Measurements from ENCODE around the gene ALLC.
A peak's percentile ranks its signal among the peaks of the same experiment; 100 is the strongest.

ALLC gene

DNA sequence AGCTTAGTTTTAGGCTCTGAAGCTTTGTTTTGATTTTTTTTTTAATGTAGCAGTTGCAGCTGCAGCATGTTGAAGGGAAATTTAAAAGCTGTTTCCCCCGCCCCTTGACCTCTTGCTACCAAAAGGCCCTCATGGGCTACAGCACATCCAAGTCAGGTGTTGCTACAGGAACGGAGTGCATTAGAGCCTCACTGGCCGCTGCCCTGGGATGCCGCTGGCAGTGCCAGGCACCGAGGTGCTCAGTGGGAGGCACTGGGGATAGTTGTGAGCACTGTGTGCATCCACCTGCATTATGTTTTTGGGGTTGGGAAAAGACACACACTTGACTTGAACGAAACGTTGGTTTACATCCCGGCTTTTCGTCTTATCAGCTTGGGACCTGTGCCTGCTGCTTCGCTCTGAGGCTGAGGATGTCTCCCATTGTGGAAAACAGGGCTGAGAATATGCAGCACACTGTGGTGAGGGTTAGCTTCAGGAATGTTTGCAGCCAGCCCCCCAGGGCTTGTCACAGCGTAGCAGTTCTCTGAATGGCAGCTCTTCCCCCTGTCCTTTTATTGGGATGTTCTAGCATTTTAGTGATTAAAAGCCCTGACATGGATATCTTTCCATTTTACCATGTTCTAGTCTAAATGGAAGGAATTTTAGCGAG, 69.5 kb downstream of the ALLC start:
- no peak for DNase-seq

DNA sequence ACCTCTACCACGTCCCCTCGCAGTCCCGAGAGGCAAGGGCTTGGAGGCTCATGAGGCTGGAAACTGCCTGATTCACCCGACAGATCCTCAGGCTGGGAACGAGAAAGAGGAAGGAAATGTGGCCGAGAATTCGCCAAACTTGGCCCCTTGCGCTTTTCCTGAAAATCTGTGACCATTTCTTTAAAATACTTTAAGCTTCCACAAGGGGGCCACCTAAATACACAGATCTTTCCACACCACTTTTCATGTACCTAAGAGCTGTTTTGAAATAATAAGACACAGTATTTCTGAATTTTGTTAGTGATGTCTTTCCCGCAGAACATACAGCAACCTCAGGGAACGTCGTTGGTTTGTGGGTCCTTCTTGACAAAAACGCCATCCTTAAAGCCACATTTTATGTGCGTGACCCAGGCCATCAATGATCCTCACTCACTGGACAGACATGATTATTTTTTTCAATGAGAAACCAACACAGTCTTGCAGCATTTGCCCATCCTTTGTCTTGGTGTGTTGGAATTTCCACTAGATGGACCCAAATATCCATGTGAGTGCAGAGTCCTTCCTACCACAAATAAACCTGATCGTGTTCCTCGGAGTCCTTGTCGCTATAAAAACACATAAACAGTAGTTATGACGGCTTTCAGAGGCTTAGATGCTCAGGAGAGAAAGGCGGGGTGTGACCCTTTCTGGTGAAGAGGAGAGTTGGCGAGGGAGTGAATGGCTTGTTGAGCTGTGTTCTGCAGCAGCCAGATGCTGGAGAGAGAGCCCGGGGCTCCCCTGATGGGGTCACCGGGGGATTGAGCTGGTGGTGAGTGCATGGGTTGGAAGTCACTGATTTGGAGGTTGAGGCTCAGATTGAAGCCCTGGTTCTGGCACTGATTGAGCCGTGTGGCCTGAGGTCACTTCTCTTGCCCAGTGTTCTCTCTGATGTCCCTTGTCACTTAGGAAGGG, 70.4 kb downstream of the ALLC start:
- peak; percentile 54 for DNase-seq

DNA sequence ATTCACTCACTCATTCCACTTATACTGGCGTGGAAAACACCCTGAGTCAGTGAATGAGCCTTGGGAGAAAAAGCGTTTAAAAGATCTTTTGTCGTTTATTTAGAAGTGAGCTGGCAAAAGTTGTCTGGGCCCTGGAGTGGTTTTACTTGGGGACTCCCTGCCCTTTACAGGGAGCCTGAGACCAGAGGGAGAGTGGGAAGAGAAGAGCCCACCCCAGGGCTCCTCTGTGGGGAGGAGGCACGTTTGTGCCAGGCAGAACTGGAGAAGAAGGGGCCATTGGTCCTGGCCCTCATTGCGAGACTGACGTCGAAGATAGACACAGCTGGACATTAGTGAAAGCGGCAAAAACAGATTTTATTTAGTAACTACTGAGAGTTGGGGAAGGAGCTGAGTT, 71.1 kb downstream of the ALLC start:
- DNase-seq = no peak

DNA sequence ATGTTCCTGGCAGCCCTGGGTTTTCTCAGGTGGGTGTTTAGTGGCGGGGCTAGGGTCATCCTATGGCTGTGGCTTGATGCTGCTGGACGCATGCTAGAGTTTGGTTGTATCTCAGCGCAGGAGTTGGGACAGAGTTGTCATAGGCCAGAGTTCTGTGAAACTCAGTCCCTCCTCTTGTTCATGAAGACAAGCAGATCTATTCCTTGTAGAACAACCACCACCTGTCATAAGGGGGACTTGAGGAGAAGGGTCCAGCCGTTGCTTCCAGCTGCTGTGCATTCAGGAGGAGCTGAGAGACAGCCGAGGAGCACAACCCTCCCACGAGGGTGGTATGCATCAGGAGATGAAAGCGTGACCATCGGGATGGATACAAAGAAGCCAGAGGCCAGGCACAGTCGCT, 71.8 kb downstream of the ALLC start:
- DNase-seq = no peak

GRCh38 chr2:3730646-3731045, 72.6 kb downstream of the ALLC start:
- no peak for DNase-seq

DNA sequence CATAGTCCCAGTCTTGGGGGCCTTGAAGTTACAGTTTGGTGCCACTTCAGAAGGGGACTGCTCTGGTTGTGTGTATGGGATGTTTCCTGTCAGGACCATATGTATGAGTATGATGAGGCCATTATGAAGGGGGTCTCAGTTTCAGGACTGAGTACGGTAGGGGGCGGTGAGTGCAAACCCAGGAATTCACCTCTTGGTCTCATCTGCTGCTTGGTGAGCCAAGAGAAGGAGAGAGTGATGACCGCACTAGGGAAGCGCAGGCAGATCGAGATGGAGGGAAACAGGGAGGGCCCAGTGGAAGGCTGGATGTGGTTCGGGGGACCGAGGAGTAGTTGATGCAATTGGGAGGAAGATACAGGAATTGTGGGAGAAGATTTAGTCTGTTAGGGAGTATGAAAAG, 73.8 kb downstream of the ALLC start:
- DNase-seq = no peak

GRCh38 chr2:3736112-3736511, 78.1 kb downstream of the ALLC start:
- no peak for DNase-seq

GRCh38 chr2:3737128-3737527, 79.1 kb downstream of the ALLC start:
- DNase-seq = no peak

DNA sequence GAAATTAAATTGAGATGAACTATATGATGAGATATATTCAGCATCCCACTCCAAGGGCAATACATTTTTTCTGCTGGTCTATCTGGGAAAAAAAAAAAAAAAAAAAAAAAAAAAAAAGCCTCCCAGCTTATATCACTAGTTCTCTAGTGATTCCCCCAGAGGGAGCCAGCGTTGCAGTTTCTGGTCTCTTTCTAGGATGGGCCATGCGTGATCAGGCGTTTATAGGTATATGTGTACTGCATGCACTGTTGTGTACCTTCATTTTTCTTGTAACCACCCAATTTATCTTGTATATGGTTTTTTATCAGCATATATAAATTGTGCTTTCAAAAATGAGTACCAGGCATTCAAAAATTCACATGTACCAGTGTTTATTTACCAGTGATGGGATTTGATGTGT, 80.5 kb downstream of the ALLC start:
- no peak for DNase-seq

- DNase-seq = no peak
These were observed 81.3 kb downstream of the ALLC start for GRCh38 chr2:3739313-3739712.

DNA sequence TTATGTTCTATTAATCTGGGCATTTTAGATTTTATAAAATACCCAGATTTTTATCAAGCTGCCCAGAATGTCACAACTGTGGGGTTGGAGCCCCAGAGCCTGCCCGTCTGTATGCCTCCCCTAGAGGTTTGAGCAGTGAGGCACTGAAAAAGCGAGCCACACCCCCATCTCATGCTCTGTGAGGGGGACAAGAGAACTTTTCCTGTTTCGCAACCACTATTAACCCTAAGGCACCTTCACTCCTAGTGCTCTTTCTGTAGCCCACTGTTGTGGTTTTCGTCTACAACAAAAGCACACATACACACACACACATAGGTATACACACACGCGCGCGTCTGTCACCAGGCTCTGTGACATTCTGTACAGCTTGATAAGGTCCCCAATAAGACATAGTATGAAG, 83.4 kb downstream of the ALLC start:
- no peak for DNase-seq

DNA sequence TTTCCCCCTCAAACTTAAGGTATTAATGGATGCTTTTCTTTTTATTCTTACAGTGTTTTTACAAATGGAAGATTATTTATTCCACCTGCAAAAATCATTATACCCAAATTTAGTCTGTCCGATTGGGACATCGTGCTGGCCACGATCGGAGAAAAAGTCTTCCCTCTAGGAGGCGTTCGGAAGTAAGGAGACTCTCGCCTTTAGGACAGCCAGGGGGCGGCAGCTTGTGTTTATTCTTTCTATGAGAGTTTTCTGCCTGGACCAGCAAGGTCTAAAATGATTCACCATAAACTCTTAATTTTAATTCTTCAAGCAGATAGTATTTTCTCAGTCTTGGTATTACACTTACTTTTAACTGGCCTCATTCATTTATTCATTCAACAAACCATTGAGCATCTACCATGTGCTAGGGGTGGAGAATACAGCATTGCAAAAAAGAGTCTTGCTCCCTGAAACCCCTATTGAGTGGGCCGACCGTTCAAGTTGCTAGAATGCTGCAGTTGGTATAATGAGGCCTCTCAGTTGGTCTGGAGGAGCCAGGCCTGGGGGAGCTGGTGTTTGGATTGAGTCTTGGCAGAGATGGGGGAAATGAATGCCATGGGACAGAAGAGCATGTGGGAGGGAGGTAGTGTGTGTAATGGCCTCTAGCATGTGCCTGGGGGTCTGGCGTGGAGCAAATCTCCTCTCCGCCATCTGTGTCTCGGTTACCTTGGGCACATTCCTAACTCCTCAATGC, 84.0 kb downstream of the ALLC start:
- DNase-seq = no peak

- no peak for DNase-seq
These were observed 84.9 kb downstream of the ALLC start for GRCh38 chr2:3742743-3743508.

GRCh38 chr2:3743951-3744555, 86.1 kb downstream of the ALLC start:
- no peak for DNase-seq

DNA sequence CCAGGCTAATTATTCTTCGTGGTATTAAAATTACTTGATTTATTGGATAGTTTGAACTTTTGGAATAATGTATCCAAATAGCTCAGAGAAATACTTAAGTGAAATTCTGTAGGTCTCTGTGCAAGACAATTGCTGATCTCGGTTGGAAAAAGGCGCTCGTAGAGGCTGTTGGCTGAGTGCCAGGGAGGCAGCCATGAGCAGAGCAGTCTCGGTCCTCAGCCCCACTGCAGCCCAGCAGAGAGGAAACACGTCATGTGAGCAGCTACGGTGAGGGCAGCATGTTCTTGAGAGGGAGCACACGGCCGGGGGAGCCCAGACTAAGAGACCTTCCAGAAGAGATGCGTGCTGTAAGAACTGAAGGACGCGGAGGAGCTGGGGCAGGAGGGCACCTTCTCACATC, 87.9 kb downstream of the ALLC start:
- no peak for DNase-seq

GRCh38 chr2:3747032-3747654, 89.1 kb downstream of the ALLC start:
- no peak for DNase-seq

DNA sequence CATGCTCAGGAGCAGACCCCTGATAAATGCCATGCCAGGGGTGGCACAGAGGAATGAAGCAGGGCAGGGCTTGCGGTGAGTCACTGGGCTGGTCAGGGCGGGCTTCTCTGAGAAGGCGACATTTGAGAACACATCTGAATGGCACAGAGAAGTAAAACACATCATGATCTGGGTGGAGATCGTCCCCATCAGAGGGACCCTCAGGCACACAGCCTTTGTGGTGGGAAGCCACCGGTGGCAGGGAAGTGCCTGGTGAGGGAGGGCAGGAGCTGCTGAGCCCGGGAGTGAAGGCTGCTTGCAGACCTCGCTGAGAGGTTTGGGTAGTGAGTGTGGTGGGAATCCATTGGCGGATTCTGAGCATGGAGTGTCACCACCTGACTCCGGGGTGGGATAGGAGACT, 89.8 kb downstream of the ALLC start:
- no peak for DNase-seq

- no peak for DNase-seq
These were observed 91.2 kb downstream of the ALLC start for GRCh38 chr2:3749201-3749600.

- no peak for DNase-seq
These were observed 93.3 kb downstream of the ALLC start for GRCh38 chr2:3751251-3751650.

- DNase-seq = no peak
These were observed 93.8 kb downstream of the ALLC start for GRCh38 chr2:3751806-3752205.
